GM12891 (cell line): ENCODE results near the gene DERL2.

ENCODE experiments used
- DNase-seq: peaks from one replicate; pipeline ENCODE4 v3.0.0; 2011; ENCODE audit warnings: low spot score; ENCODE audit not compliant: insufficient read length
- FAIRE-seq: peaks from 2 replicates; lab custom pipeline; 2011; peaks lifted over from hg19 to GRCh38; lab: Jason Lieb, UNC
- PAX5 ChIP-seq: IDR thresholded peaks from 2 replicates; pipeline ENCODE4 v1.6.1; 2011; ENCODE audit warnings: low read length, moderate library complexity, mild to moderate bottlenecking; ENCODE audit not compliant: insufficient read depth, severe bottlenecking
- POLR2A ChIP-seq: IDR thresholded peaks from 2 replicates; pipeline ENCODE4 v1.6.1; 2011; ENCODE audit warnings: low read depth, low read length, control low read depth
- POLR2AphosphoS5 ChIP-seq: IDR thresholded peaks from 2 replicates; pipeline ENCODE4 v1.6.1; 2011; ENCODE audit warnings: low read depth, low read length, control low read depth
- POU2F2 ChIP-seq: IDR thresholded peaks from 2 replicates; pipeline ENCODE4 v1.6.1; 2011; ENCODE audit warnings: low read depth, mild to moderate bottlenecking, control low read depth, low read length, moderate library complexity
- SPI1 ChIP-seq: IDR thresholded peaks from 2 replicates; pipeline ENCODE4 v1.6.1; 2011; ENCODE audit warnings: low read depth, low read length, control low read depth
- TAF1 ChIP-seq: IDR thresholded peaks from 2 replicates; pipeline ENCODE4 v1.6.1; 2011; ENCODE audit warnings: low read depth, low read length, control low read depth

DERL2 gene

GRCh38 chr17:5522476-5522875, 36.5 kb upstream of the DERL2 start:
- TF ChIP-seq PAX5 = no peak
- no peak for TF ChIP-seq TAF1
- no peak for TF ChIP-seq SPI1
- TF ChIP-seq POLR2A = no peak
- TF ChIP-seq POLR2AphosphoS5 = no peak
- no peak for TF ChIP-seq POU2F2
- no peak for DNase-seq
- peak; percentile 5 for FAIRE-seq

GRCh38 chr17:5516060-5516792, 30.2 kb upstream of the DERL2 start:
- no peak for TF ChIP-seq POLR2A
- TF ChIP-seq POU2F2 = no peak
- DNase-seq (no peak), FAIRE-seq (no peak)

GRCh38 chr17:5514976-5515375, 29.0 kb upstream of the DERL2 start:
- TF ChIP-seq POU2F2 (no peak), POLR2AphosphoS5 (no peak), POLR2A (no peak), TAF1 (no peak), PAX5 (no peak), SPI1 (no peak)
- FAIRE-seq = no peak
- DNase-seq = no peak

GRCh38 chr17:5513628-5514027, 27.6 kb upstream of the DERL2 start:
- no peak for DNase-seq
- FAIRE-seq = no peak
- TF ChIP-seq POLR2A = no peak
- TF ChIP-seq POU2F2 = no peak
- TF ChIP-seq PAX5 = no peak
- TF ChIP-seq SPI1 = no peak
- TF ChIP-seq TAF1 = no peak
- TF ChIP-seq POLR2AphosphoS5 = no peak

GRCh38 chr17:5511401-5512225, 25.6 kb upstream of the DERL2 start:
- TF ChIP-seq POLR2A = no peak
- TF ChIP-seq POU2F2 = no peak
- TF ChIP-seq PAX5 = no peak
- TF ChIP-seq TAF1 = no peak
- TF ChIP-seq SPI1 = no peak
- FAIRE-seq (peak; percentile 68), DNase-seq (no peak)

GRCh38 chr17:5510771-5511170, 24.8 kb upstream of the DERL2 start:
- no peak for FAIRE-seq
- DNase-seq = no peak
- TF ChIP-seq POLR2AphosphoS5 (no peak), PAX5 (no peak), POLR2A (no peak), TAF1 (no peak), POU2F2 (no peak), SPI1 (no peak)

GRCh38 chr17:5509482-5509881, 23.5 kb upstream of the DERL2 start:
- no peak for TF ChIP-seq TAF1
- no peak for TF ChIP-seq POU2F2
- TF ChIP-seq SPI1 = no peak
- no peak for TF ChIP-seq POLR2AphosphoS5
- no peak for TF ChIP-seq PAX5
- no peak for TF ChIP-seq POLR2A
- DNase-seq (no peak), FAIRE-seq (no peak)

- no peak for TF ChIP-seq TAF1
- no peak for TF ChIP-seq SPI1
- no peak for FAIRE-seq
- DNase-seq = no peak
Observed at GRCh38 chr17:5508810-5509209, 22.8 kb upstream of the DERL2 start.

GRCh38 chr17:5506307-5506706, 20.3 kb upstream of the DERL2 start:
- TF ChIP-seq TAF1 (no peak), POLR2A (no peak), POU2F2 (no peak), POLR2AphosphoS5 (no peak)
- FAIRE-seq (no peak), DNase-seq (no peak)

- DNase-seq = no peak
- TF ChIP-seq PAX5 (no peak), POU2F2 (no peak), SPI1 (no peak), POLR2AphosphoS5 (no peak), POLR2A (no peak), TAF1 (no peak)
- FAIRE-seq = no peak
Observed at GRCh38 chr17:5502552-5502951, 16.6 kb upstream of the DERL2 start.
